HG03457 (cell line): Measurements from ENCODE around the gene RAPH1.

Experiments
- ATAC-seq: cut with Tn5 transposase; IDR thresholded peaks from one replicate; pipeline ENCODE4 v1.9.1; 2021; ENCODE audit warnings: moderate number of reproducible peaks; ENCODE audit not compliant: unreplicated experiment

RAPH1 gene

GRCh38 chr2:203366639-203367466 lies 168.2 kb downstream of the RAPH1 start:
- ATAC-seq: no peak

GRCh38 chr2:203361922-203362321 lies 173.2 kb downstream of the RAPH1 start:
- ATAC-seq: no peak

- ATAC-seq: no peak
These were observed 173.6 kb downstream of the RAPH1 start for GRCh38 chr2:203361495-203361894.

GRCh38 chr2:203360833-203361430 lies 174.2 kb downstream of the RAPH1 start:
- no peak for ATAC-seq

- no peak for ATAC-seq
These were observed 175.7 kb downstream of the RAPH1 start for GRCh38 chr2:203359450-203359849.

GRCh38 chr2:203354966-203355365 lies 180.1 kb downstream of the RAPH1 start:
- no peak for ATAC-seq

GRCh38 chr2:203352604-203353255 lies 182.4 kb downstream of the RAPH1 start:
- no peak for ATAC-seq

- ATAC-seq: no peak
These were observed 187.7 kb downstream of the RAPH1 start for GRCh38 chr2:203347375-203347774.

GRCh38 chr2:203346612-203347011 lies 188.5 kb downstream of the RAPH1 start:
- no peak for ATAC-seq

- ATAC-seq: no peak
These were observed 190.4 kb downstream of the RAPH1 start for GRCh38 chr2:203344667-203345066.
